Measurements from ENCODE around the gene DYNC2I2. TPM values are rescaled to one million over a fixed set of nuclear protein-coding genes. Genes with fewer than 3 reads are reported as not detected.

The DYNC2I2 gene
- total RNA-seq, result 10 to 100 TPM; 32.5 to 84.8 TPM
- 10 to 100 TPM; 47.2 to 84.7 TPM for polyA plus RNA-seq
- long read RNA-seq, donor 1, transcript WDR34-201 (9 exons, 1,755 nt), result major isoform, 12 of 35 reads
- long read RNA-seq, donor 1, partial matches to known transcripts, result 23 of 35 reads
- long read RNA-seq, donor 1, other reads (novel, unspliced or antisense), result 0 of 35 reads
- long read RNA-seq, donor 2, transcript WDR34-201 (9 exons, 1,755 nt), result major isoform, 5 of 10 reads
- long read RNA-seq, donor 2, partial matches to known transcripts, result 5 of 10 reads
- long read RNA-seq, donor 2, other reads (novel, unspliced or antisense), result 0 of 10 reads
- long read RNA-seq, donor 3, transcript WDR34-201 (9 exons, 1,755 nt), result major isoform, 5 of 565 reads
- long read RNA-seq, donor 3, partial matches to known transcripts, result 434 of 565 reads
- long read RNA-seq, donor 3, other reads (novel, unspliced or antisense), result 126 of 565 reads
- long read RNA-seq, donor 4, transcript WDR34-201 (9 exons, 1,755 nt), result major isoform, 7 of 1,006 reads
- long read RNA-seq, donor 4, partial matches to known transcripts, result 993 of 1,006 reads
- long read RNA-seq, donor 4, other reads (novel, unspliced or antisense), result 5 of 1,006 reads
- long read RNA-seq, donor 5, transcript WDR34-201 (9 exons, 1,755 nt), result major isoform, 20 of 36 reads
- long read RNA-seq, donor 5, partial matches to known transcripts, result 14 of 36 reads
- long read RNA-seq, donor 5, other reads (novel, unspliced or antisense), result 0 of 36 reads

- Histone ChIP-seq H3K9me3 (ENCODE audit: control insufficient read depth in 4 of 4, insufficient read depth in 3 of 4, low read length in 3 of 4) (no peaks in the 10 kb centered on the region), H3K9ac (ENCODE audit: insufficient read depth in 1 of 2, low read length in 2 of 2) (peak within 1 kb of the TSS; percentile 82 to 96), H3K36me3 (ENCODE audit: control insufficient read depth in 4 of 4, insufficient read depth in 4 of 4, low read length in 4 of 4) (peaks cover 0 to 1% (median 0%) of the 10 kb centered on the region in 4 donors), H3K4me1 (ENCODE audit: control insufficient read depth in 5 of 5, insufficient read depth in 5 of 5, low read length in 5 of 5) (peaks cover 0 to 1% (median 0%) of the 10 kb centered on the region in 5 donors), H3K4me3 (peak within 1 kb of the TSS; percentile 94), H3K27ac (ENCODE audit: low read depth in 1 of 2, low read length in 1 of 2) (peak within 1 kb of the TSS; percentile 99), H3K27me3 (ENCODE audit: control insufficient read depth in 3 of 3, insufficient read depth in 3 of 3, low read length in 2 of 3) (no peaks in the 10 kb centered on the region)
- 1% methylated on average over 77 to 86 of the region's 86 CpGs for WGBS, 2 donors
- DNase-seq (peak; percentile 97 to 98 (median 98)), ATAC-seq (ENCODE audit: insufficient read depth, low FRiP score) (peak; percentile 96)
- no peak for TF ChIP-seq CTCF (IDR thresholded peaks at IDR 0.05; ENCODE audit: control extremely low read depth, extremely low read depth)
Observed at GRCh38 chr9:128656416-128657343, at the start of gene DYNC2I2. TSS of gene DYNC2I2 (minus strand) at chr9:128656847. CDS start at chr9:128656726, 121 bp downstream.

GRCh38 chr9:128706045-128706444, 49.4 kb upstream of the DYNC2I2 start:
- H3K4me3 ChIP-seq, result no peak overlapping the region
- peaks cover 0 to 3% (median 0%) of the 10 kb centered on the region in 4 donors for H3K36me3 ChIP-seq (ENCODE audit: control insufficient read depth in 4 of 4, insufficient read depth in 4 of 4, low read length in 4 of 4)
- no peak overlapping the region for H3K9ac ChIP-seq (ENCODE audit: insufficient read depth in 1 of 2, low read length in 2 of 2)
- H3K27me3 ChIP-seq (ENCODE audit: control insufficient read depth in 3 of 3, insufficient read depth in 3 of 3, low read length in 2 of 3), result no peaks in the 10 kb centered on the region
- no peaks in the 10 kb centered on the region for H3K9me3 ChIP-seq (ENCODE audit: control insufficient read depth in 4 of 4, insufficient read depth in 3 of 4, low read length in 3 of 4)
- H3K4me1 ChIP-seq (ENCODE audit: control insufficient read depth in 5 of 5, insufficient read depth in 5 of 5, low read length in 5 of 5), result peaks cover 0 to 5% (median 0%) of the 10 kb centered on the region in 5 donors
- no peak overlapping the region for H3K27ac ChIP-seq (ENCODE audit: low read depth in 1 of 2, low read length in 1 of 2)
- WGBS, 2 donors, result 94 to 98% methylated on average over 1 of the region's 1 CpG
- TF ChIP-seq CTCF (IDR thresholded peaks at IDR 0.05; ENCODE audit: control extremely low read depth, extremely low read depth), result no peak
- DNase-seq, result no peak
- ATAC-seq (ENCODE audit: insufficient read depth, low FRiP score), result no peak

- TF ChIP-seq CTCF (IDR thresholded peaks at IDR 0.05; ENCODE audit: control extremely low read depth, extremely low read depth), result no peak
Observed at GRCh38 chr9:128705051-128705965, 48.7 kb upstream of the DYNC2I2 start.

More at GRCh38 chr9:128705051-128705965, 48.7 kb upstream of the DYNC2I2 start:
- H3K27me3 ChIP-seq (ENCODE audit: control insufficient read depth in 3 of 3, insufficient read depth in 3 of 3, low read length in 2 of 3), result no peaks in the 10 kb centered on the region
- H3K4me3 ChIP-seq, result no peak overlapping the region
- peaks cover 0 to 5% (median 0%) of the 10 kb centered on the region in 5 donors for H3K4me1 ChIP-seq (ENCODE audit: control insufficient read depth in 5 of 5, insufficient read depth in 5 of 5, low read length in 5 of 5)
- 93 to 94% methylated on average over 36 of the region's 36 CpGs for WGBS, 2 donors
- ATAC-seq (ENCODE audit: insufficient read depth, low FRiP score) (no peak), DNase-seq (no peak)
- peak overlapping the region; percentile 6 to 7 for H3K27ac ChIP-seq (ENCODE audit: low read depth in 1 of 2, low read length in 1 of 2)
- no peak overlapping the region for H3K9ac ChIP-seq (ENCODE audit: insufficient read depth in 1 of 2, low read length in 2 of 2)
- peaks cover 0 to 3% (median 0%) of the 10 kb centered on the region in 4 donors for H3K36me3 ChIP-seq (ENCODE audit: control insufficient read depth in 4 of 4, insufficient read depth in 4 of 4, low read length in 4 of 4)
- no peaks in the 10 kb centered on the region for H3K9me3 ChIP-seq (ENCODE audit: control insufficient read depth in 4 of 4, insufficient read depth in 3 of 4, low read length in 3 of 4)

Measured in lung (tissue), 16 donors.